Body of pancreas (tissue), 4 donors: ENCODE measurements around the gene ZBTB16. TPM values are rescaled to one million over a fixed set of nuclear protein-coding genes. Genes with fewer than 3 reads are reported as not detected.

ENCODE experiments used
- ATAC-seq: fragments of 150-250 bp; one replicate; pipeline ENCODE4 v1.9.1; 2016
- DNase-seq, 4 donors: peaks; one replicate each; pipeline ENCODE4 v3.0.0-alpha.2; 2019
- H3K27ac ChIP-seq, 4 donors: fragments of 200-600 bp; sonication (generic); 1 replicate in 3 of 4; 2 replicates in 1 of 4; pipeline versions ENCODE4 v1.5.1 to v1.6.1; 2016 to 2019; ENCODE audit warnings: mild to moderate bottlenecking in 1 of 4, mixed read lengths in 1 of 4, moderate library complexity in 1 of 4
- H3K27me3 ChIP-seq, 2 donors: fragments of 200-600 bp; sonication (generic); one replicate each; pipeline ENCODE4 v1.6.0; 2016; ENCODE audit warnings: mild to moderate bottlenecking in 1 of 2
- H3K36me3 ChIP-seq, 2 donors: fragments of 200-600 bp; sonication (generic); replicated peaks in 1 of 2; 2 replicates each; pipeline ENCODE4 v1.5.1; 2016; ENCODE audit warnings: low read depth in 2 of 2; ENCODE audit not compliant: insufficient read depth in 1 of 2
- H3K4me1 ChIP-seq: fragments of 200-600 bp; sonication (generic); one replicate; pipeline ENCODE4 v1.6.0; 2016
- H3K4me3 ChIP-seq, 2 donors: fragments of 200-600 bp; sonication (generic); 1 replicate in 1 of 2; 2 replicates in 1 of 2; pipeline ENCODE4 v1.5.1; 2016 to 2019
- H3K9me3 ChIP-seq, 3 donors: fragments of 200-600 bp; sonication (generic); 1 replicate in 2 of 3; 2 replicates in 1 of 3; pipeline ENCODE4 v1.5.1; 2016
- CTCF ChIP-seq, 7 experiments: fragments of 450-650 bp in 4 of 7; fragments of 200-600 bp in 3 of 7; sonication (generic) in 3 of 7; IDR thresholded peaks; one replicate each; pipeline ENCODE4 v1.5.1; 2016 to 2019; ENCODE audit warnings: antibody characterized with exemption in 7 of 7
- POLR2A ChIP-seq, 3 donors: fragments of 450-650 bp; IDR thresholded peaks; one replicate each; pipeline ENCODE4 v1.6.1; 2016; ENCODE audit warnings: antibody characterized with exemption in 3 of 3, mild to moderate bottlenecking in 2 of 3
- whole genome bisulfite sequencing, 2 donors: methylation state at CpG; one replicate each; pipeline ENCODE4 v1.1.5; 2017; 5-methylcytosine and 5-hydroxymethylcytosine counted together
- intact Hi-C: fragments of 100-400 bp; cut with DNase I; formaldehyde crosslinking; loops from one replicate; pipeline ENCODE4 v1.15.1; 2023
- total RNA-seq, 2 donors: library from RNA; depleted of rRNA; stranded (reverse); fragments of >200 nt; gene quantifications; one replicate each; pipeline ENCODE4 v1.1.0, GENCODE V29; 2016

The ZBTB16 gene
- total RNA-seq, 2 donors from 2014 or later = 96.5 to 150 TPM

GRCh38 chr11:114188851-114189570 lies 129.5 kb downstream of the ZBTB16 start:
- H3K27me3 ChIP-seq = no peaks in the 10 kb centered on the region
- WGBS, 2 donors = 92 to 94% methylated on average over 3 of the region's 3 CpGs
- no peak overlapping the region for H3K27ac ChIP-seq
- TF ChIP-seq POLR2A (IDR thresholded peaks at IDR 0.05) (no peak), CTCF (IDR thresholded peaks at IDR 0.05) (no peak)
- no peaks in the 10 kb centered on the region for H3K9me3 ChIP-seq
- DNase-seq (no peak), ATAC-seq (no peak)
- intact Hi-C loops = no loop called here
- no peak overlapping the region for H3K4me3 ChIP-seq
- H3K4me1 ChIP-seq = peaks cover 13% of the 10 kb centered on the region
- H3K36me3 ChIP-seq = peaks cover 9 to 25% of the 10 kb centered on the region in 2 donors

GRCh38 chr11:114190630-114191029 lies 131.1 kb downstream of the ZBTB16 start:
- Histone ChIP-seq H3K4me1 (peaks cover 24% of the 10 kb centered on the region), H3K27ac (no peak overlapping the region), H3K9me3 (no peaks in the 10 kb centered on the region), H3K27me3 (no peaks in the 10 kb centered on the region), H3K4me3 (no peak overlapping the region), H3K36me3 (peaks cover 9 to 25% of the 10 kb centered on the region in 2 donors)
- intact Hi-C loops = no loop called here
- TF ChIP-seq POLR2A (IDR thresholded peaks at IDR 0.05) = no peak
- no peak for ATAC-seq
- DNase-seq = no peak
- 89 to 94% methylated on average over 3 to 4 of the region's 4 CpGs for WGBS, 2 donors

- Histone ChIP-seq H3K36me3 (peaks cover 9 to 24% of the 10 kb centered on the region in 2 donors), H3K9me3 (no peaks in the 10 kb centered on the region), H3K4me3 (no peak overlapping the region), H3K4me1 (peaks cover 37% of the 10 kb centered on the region), H3K27me3 (no peaks in the 10 kb centered on the region), H3K27ac (no peak overlapping the region)
- WGBS, 2 donors = 50 to 86% methylated on average over 2 of the region's 2 CpGs
- DNase-seq = no peak
- TF ChIP-seq CTCF (IDR thresholded peaks at IDR 0.05) = no peak
- TF ChIP-seq POLR2A (IDR thresholded peaks at IDR 0.05) = no peak
- no peak for ATAC-seq
- intact Hi-C loops = no loop called here
Observed at GRCh38 chr11:114191893-114192292, 132.4 kb downstream of the ZBTB16 start.

- H3K36me3 ChIP-seq = peaks cover 9 to 14% of the 10 kb centered on the region in 2 donors
- H3K27me3 ChIP-seq = no peaks in the 10 kb centered on the region
- ATAC-seq (no peak), DNase-seq (no peak)
- H3K9me3 ChIP-seq = no peaks in the 10 kb centered on the region
- TF ChIP-seq CTCF (IDR thresholded peaks at IDR 0.05) = no peak
- peaks cover 47% of the 10 kb centered on the region for H3K4me1 ChIP-seq
- no peak overlapping the region for H3K27ac ChIP-seq
- intact Hi-C loops = no loop called here
- WGBS, 2 donors = 84 to 99% methylated on average over 4 of the region's 4 CpGs
- no peak overlapping the region for H3K4me3 ChIP-seq
Observed at GRCh38 chr11:114192841-114193389, 133.4 kb downstream of the ZBTB16 start.

GRCh38 chr11:114193730-114194679 lies 134.5 kb downstream of the ZBTB16 start:
- ATAC-seq = no peak
- no peak overlapping the region for H3K4me3 ChIP-seq
- H3K9me3 ChIP-seq = no peaks in the 10 kb centered on the region
- 73 to 76% methylated on average over 10 of the region's 10 CpGs for WGBS, 2 donors
- no peaks in the 10 kb centered on the region for H3K27me3 ChIP-seq
- H3K27ac ChIP-seq = peak overlapping the region in 1 of 4 donors; percentile 24
- intact Hi-C loops = no loop called here
- H3K36me3 ChIP-seq = peaks cover 6 to 9% of the 10 kb centered on the region in 2 donors
- DNase-seq = no peak
- TF ChIP-seq CTCF (IDR thresholded peaks at IDR 0.05) (no peak), POLR2A (IDR thresholded peaks at IDR 0.05) (no peak)
- H3K4me1 ChIP-seq = peaks cover 58% of the 10 kb centered on the region
